NCI-H146 treated with DMSO at 0.1 percent for 48 hours (cell line): ENCODE measurements around the gene BAHCC1.
A peak's percentile ranks its signal among the peaks of the same experiment; 100 is the strongest.
"Not testable (repeated sequence)": the region's sequence is repeated elsewhere in the genome, so short reads cannot be mapped to it uniquely, and the experiment has no call there.

ENCODE experiments used
- DNase-seq: peaks from one replicate; lab custom pipeline; 2025; ENCODE audit not compliant: unreplicated experiment; lab: John Stamatoyannopoulos, UW

BAHCC1 gene

DNA sequence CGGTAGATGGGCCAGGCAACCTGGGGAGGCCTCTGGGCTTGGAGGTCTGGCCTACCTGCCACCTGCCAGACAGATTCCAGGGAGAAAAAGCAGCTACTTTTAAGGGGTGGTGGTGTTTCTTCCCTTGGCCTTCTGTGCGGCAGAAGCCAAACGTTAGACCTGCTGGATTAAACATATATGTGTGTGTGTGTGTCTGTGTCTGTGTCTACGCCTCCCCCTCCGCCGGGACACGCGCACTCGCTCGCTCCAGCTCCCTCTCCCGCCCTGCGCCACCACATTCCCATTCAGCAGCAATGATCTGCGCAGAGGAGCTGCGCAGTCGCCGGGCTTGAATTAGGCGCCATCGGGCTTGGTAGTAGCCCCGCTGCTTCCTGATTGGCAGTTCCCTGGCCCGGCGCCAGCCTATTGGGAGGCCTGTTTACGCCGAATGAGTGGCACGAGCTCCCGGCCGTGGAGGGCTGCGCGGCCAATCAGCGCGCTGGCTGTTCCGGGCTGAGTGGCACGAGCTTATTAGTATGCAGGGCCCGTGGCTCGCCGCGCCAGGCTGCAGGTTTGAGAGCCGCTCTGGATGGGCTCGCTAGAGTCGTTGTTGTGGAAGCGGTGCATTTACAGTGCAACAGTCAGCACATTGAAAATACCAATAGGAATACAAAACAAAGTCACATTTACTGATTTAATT, at the start of gene BAHCC1:
TSS of gene BAHCC1 (plus strand) at position 537 of the 679 bp plus-strand sequence. CDS start 4,283 bp downstream, outside the sequence.
- peak; percentile 99 for DNase-seq

DNA sequence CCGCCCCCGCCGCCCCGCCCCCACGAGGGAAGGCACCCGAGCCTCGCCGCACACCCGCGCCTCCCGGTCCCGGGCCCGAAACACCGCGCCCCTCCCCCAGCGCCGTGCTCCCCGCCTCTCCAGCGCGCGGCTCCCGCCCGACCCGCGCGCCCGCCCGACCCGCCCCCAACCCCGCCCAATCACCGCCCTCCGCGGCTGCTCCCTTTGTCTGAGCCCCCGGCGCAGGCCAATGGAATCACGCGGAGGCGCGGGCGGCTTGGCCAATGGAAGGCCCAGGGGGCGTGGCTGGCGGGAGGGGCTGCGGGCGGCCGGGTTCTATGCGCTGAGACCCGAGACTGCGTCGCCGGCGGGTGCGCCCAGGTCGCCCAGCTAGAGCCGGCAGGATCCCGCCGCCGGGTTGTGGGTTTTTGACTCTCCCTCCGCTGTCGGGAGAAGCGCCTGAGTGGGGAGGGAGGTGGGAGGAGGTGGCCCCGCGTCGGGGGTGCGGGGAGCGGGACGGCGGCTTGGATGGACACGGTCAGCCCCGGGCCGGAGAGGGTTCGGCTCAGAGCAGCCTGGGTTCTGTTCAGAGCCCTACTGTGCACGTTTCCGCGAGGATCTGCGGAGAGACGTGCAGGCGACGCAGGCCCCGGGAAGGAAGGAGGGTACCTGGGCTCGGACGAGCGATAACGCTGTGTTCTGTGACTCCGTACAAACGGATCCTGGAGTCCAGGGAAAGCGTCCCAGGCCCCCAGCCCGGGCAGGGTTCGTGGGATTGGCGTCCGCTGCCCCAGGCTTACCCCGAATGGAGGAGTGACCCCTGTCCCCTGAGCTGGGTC, 49.0 kb upstream of the BAHCC1 start:
- peak; percentile 80 for DNase-seq

DNA sequence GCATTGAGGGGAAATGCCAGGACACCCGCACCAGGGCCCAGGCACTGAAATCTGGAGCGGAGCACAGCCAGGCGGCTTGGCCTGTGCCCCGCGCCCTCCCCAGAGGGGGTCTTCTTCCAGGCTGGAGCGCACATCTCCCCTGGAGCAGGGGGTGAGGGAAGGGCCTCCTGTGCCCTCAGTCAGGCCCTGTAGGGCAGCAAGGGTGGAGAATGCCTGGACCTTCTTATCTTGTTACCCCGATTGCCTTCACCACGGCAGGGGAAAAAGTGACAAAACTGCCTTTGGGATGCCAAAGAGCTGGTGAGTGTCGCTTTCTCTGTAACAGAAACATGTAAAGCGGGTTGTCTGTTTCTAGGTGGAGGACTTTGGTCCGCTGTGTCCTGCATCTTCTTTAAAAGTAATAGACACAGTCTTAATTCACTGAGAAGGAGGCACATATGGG, 48.3 kb upstream of the BAHCC1 start:
- DNase-seq, result no peak

DNA sequence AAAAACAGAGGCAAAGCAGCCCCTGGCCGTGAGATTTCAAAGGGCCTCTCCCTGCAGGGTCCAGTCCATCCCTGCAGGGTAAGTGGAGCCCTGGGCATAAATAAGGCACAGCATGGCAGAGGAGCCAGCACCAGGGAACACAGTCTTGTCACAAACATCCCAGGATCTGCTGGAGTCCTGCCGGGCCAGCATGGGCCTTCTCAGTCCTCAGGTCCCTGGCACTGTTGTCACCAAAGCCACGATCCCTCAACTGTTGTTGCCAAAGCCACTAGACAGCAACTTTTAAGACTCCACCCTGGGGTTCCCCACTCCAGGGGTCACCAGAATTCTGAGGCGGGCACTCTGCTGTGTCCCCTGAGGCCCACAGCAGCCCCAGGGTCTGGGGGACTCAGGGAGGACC, 47.8 kb upstream of the BAHCC1 start:
- DNase-seq, result no peak

DNA sequence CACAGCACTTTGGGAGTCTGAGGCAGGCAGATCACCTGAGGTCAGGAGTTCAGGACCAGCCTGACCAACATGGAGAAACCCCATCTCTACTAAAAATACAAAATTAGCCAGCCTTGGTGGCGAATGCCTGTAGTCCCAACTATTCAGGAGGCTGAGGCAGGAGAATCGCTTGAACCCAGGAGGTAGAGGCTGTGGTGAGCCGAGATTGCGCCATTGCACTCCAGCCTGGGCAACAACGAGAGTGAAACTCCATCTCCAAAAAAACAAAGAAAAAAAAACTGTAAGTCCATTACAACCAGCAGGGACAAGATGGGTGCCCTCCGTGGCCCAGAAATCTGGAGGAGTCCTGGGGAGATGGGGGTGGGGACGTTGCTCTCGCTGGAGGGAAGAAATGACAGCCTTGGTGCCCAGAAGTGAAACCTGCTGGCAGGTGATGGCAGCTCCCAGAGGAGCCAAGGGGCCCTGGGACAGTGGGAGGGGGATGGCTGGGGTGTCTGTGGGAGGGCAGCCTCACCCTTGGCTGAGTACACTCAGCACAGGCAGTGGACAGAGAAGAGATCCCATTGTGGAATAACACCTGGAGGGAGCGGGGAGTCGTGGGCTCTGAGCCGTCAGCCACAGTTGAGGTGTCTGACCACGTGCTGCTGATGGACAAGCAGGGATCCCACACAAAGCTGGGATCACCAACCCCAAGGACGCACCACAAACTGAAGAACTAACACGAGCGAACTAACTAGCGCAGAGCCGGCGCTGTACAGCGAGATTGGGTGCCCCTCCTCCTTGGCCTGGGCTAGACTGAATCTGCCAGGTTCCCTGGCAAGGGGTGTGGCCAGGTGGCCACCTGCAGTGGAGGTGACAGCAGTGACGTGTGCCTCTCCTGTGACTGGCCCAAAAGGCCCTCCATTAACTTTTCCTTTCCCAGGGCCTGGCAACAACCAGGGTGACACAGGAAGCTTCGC, 46.9 kb upstream of the BAHCC1 start:
- DNase-seq, result no peak

DNA sequence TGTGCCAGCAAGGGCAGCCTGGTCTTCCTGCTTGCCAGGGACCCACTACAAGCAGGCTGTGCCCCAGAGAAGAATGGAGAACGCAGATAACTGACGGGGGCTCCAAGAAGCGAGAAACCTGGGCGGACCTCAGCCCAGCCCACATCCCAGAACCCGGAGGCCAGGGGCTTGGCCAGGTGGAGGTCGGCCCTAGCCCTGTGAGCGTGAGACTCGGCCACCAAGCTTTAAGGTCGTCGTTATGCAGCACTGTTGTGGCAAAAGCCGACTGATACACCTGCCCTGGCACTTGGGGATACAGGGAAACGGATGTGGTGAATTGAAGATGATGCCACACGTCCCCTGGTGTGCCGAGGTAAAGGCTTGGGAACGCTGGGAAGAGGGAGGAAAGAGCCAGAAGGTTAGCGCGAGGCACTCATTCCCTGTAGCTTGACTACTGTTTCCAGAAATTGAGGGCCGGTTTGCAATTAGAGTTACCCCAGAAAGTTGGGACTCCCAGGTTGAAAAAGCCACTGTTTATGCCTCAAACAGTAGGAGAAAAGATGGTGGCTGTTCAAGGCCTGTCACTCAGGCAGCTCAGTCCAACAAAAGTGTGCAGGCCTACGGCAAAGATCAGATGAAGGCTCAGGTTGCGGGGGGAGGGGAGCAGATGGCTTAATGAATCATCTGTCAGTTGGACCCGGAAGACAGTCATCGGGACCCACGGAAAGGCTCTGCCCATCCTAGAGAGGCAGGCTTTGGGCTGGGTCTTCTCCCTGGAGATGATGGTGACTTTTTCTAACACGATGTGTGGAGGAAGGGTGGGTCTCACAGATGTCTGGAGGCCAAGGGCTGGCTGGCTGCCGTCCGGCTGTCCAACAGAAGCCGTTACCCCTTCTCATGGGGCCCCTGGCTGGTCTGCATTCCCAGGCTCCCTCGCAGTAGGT, 45.6 kb upstream of the BAHCC1 start:
- no peak for DNase-seq

DNA sequence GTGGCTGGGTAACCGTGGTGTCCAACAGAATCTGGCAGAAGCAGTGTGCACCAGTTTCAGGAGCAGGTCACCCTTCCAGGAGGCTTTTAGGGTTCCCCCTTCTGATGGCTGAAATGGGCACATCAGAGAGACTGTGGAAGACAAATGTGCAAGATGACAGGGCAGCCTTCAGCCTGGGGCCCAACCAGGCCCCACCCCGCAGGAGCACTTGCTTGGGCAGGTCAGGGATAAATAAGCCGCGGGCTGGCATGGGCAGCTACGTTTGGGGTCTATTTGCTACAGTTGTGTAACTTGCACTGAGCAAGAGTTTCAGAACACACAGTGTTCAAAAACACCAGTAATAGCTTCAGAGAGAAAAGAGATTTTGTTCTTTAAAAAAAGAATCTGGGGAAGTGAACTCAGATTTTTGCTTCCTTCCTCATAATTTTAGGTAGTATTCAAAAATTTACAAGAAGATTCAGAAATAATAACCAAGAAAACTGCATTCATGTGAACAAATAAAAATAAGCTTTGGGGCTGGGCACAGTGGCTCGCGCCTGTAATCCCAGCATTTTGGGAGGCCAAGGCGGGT, 44.9 kb upstream of the BAHCC1 start:
- no peak for DNase-seq

DNA sequence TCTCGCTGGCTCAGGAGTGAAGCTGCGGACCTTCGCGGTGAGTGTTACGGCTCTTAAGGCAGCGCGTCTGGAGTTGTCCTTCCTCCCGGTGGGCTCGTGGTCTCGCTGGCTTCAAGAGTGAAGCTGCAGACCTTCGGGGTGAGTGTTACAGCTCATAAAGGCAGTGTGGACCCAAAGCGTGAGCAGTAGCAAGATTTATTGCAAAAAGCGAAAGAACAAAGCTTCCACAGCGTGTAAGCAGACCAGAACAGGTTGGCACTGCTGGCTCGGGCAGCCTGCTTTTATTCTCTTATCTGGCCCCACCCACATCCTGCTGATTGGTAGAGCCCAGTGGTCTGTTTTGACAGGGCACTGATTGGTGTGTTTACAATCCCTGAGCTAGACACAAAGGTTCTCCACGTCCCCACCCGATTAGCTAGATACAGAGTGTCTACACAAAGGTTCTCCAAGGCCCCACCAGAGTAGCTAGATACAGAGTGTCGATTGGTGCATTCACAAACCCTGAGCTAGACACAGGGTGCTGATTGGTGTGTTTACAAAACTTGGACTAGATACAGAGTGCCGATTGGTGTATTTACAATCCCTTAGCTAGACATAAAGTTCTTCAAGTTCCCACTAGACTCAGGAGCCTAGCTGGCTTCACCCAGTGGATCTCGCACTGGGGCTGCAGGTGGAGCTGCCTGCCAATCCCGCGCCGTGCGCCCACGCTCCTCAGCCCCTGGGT, 43.8 kb upstream of the BAHCC1 start:
- DNase-seq, result not testable (repeated sequence)

DNA sequence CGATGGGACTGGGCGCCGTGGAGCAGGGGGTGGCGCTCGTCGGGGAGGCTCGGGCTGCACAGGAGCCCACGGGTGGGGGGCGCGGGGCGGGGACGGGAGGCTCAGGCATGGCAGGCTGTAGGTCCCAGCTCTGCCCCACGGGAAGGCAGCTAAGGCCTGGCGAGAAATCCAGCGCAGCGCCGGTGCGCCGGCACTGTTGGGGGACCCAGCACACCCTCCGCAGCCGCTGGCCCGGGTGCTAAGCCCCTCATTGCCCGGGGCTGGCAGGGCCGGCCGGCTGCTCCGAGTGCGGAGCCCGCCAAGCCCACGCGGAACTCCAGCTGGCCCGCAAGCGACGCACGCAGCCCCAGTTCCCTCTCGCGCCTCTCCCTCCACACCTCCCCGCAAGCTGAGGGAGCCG, 43.2 kb upstream of the BAHCC1 start:
- not testable (repeated sequence) for DNase-seq

DNA sequence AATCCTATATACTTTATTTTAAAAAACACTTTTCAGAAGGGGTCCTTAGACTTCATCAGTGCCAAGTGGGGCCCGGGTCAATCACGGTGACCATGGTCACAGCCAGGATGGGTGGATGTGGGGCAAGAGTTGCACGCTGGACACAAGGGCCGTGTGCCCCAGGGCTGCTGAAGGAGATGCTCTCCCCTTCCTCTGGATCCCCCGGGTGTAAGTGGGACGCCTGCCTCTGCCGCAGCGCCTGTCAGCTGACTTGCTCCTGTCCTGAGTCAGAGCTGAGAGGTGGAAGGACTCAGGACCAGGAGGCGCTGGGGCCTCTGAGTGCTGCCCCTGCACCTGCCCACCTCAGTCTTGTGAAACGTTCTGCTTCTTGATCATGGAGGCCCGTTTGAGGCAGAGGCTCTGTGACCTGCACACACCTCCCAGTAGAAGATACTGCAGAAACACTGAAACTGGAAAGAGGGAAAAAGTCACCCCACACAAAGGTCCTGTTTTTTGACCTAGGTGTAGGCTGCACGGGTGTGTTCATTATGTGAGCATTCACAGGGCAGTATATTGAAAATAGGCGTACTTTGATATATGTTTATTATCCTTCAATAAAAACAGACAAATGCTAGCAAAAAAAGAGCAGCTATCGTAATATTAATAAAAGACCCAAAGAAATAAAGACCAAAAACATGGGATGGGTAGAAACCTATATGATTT, 40.9 kb upstream of the BAHCC1 start:
- no peak for DNase-seq

DNA sequence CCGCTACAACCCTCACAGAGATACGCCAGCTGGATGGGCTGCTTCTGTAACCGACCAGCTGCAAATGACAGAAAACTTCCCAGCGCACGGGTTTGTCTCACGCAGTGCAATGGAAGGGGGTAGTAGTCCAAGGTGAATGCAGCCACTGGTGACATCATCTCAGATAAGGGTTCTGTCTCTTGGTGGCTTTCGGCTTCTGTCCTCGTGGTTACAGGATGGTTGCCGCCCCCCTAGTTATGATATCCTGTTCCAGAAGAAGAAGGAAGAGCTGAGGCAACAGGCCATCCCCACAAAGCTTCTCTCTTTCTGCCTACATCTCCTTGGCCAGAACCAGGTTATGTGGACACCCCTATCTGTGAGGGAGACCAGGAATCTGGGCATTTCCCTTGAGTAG, 40.3 kb upstream of the BAHCC1 start:
- DNase-seq, result no peak

DNA sequence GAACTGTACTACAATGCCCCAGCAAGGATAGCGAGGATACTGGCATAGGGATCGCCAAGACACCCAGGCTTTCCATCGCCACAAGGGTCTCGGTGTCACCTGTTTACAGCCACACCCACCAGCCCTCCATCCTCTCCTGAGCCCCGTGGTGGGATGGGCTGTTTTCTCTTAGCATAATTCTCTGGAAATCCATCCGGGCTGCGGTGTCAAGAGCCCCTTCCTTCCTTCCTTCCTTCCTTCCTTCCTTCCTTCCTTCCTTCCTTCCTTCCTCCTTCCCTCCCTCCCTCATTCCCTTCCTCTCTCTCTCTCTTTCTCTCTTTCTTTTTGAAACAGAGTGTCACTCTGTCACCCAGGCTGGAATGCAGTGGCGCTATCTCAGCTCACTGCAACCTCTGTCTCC, 36.0 kb upstream of the BAHCC1 start:
- DNase-seq, result no peak

DNA sequence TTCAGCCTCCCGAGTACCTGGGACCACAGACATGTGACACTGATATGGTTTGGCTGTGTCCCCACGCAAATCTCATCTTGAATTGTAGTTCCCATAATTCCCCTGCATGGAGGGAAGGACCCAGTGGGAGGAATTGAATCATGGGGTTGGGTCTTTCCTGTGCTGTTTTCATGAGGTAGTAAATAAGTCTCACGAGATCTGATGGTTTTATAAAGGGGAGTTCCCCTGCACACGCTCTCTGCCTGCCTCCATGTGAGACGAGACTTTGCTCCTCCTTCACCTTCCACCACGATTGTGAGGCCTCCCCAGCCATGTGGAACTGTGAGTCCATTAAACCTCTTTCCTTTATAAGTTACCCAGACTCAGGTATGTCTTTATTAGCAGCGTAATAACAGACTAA, 33.3 kb upstream of the BAHCC1 start:
- DNase-seq, result not testable (repeated sequence)

DNA sequence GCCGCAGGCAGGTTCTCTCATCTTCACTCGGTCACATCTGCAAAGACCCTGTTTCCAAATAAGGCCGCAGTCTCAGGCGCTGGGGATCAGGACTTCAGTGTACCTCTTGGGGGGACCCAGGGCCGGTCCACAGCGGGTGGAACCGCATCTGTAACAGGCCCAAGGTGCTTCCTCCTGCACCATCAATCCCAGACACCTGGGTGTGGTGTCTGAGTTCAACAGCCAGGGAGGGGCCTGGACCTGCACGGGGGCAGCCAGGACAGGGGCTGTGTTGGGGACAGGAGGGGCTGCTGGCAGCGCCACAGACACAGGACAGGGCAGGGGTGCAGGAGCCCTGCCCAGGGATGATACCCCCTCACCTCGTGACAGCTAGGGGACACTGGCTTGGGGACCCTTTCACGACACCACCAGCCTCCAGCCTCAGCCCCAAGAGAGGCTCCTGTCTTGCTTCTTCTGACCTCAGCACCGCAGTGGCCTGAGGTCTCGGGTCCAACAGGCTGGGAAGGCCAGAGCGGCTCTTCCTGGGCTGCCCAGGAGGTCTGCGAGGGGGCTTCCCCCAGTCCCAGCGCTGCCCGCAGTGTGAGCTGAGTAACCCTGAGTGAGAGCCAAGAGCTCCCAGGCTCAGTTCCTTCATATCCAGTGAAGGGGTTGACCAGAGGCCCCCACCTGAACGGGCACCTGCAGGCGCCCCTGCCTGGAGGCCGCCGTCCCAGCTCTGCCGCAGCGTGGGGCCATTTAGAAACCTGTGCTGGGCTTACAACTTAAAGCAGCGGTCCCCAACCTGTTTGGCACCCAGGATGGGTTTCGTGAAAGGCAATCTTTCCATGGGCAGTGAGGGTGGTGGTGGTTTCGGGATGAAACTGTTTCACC, 30.7 kb upstream of the BAHCC1 start:
- DNase-seq, result no peak

DNA sequence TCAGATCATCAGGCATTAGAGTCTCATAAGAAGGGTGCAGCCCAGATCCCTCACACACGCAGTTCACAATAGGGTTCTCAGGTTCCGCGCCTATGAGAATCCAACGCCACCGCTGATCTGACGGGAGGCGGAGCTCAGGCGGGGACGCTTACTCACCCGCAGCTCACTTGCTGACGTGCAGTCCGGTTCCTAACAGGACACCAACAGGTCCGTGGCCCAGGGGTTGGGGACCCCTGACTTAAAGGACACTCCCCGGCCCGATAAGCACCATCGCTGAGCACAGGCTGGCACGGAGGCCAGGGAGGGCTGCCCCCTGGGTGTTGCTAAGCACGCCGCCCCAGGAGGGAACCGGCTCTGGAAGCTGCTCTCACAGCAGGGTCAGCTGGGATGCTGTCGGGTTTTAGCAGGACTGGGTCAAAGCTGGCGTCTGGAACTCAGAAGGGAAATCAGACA, 30.1 kb upstream of the BAHCC1 start:
- no peak for DNase-seq

DNA sequence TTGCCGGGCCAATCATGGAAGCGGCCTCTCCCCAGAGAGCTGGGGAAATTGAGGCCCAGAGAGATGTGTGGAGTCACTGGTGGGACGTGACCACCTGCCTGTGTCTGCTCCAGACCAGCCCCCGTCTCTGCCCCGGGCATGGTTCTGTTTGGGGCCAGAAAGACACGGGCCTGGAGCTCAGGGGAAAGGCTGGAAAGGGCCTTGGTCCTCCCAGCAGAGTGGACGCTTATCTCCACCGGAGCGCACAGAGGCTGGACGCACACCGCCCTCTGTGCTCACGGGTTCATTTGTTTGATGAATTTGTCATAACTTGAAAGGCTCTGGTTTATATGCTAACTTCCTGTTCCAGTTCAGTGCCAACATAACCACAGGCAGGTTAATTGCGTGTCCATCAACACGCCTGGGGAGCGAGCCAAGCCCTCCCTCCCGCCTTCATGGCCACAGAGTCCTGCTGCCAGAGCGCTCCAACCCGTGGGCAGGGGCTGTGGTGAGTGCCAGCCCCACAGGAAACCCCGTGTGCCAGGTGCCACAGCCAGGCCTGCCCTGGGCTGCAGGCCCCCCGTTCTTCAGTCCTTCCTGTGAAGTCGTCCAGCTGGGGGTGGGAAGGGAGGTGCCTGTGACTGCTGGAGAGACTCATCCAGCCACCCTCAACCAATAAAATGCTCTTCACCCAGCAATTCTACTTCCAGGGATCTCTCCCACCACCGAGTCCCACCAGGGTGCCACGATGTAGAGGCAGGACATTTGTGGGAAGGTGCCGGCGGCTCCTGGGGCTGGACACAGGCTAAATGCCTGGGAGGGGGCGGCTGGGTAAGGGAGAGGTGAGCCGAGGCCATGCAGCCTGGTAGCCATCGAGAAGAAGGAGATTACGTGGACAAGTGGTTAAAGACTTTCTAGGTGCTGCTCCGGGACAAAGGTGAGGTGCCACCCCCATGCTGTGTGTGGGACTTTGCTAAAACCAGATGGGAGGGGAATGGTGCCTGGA, 29.4 kb upstream of the BAHCC1 start:
- peak; percentile 25 for DNase-seq
